GM12801 (cell line): ENCODE measurements around the gene ARL15.

Experiments used
- TF ChIP-seq, protein P1 (sequence below): IDR thresholded peaks from one replicate; pipeline ENCODE4 v1.5.1; 2011; ENCODE audit warnings: control low read depth; ENCODE audit not compliant: insufficient read length; ENCODE audit errors: extremely low read depth

Gene ARL15

GRCh38 chr5:53927668-53928247 is 382.6 kb downstream of the ARL15 start:
- TF ChIP-seq, protein P1, sequence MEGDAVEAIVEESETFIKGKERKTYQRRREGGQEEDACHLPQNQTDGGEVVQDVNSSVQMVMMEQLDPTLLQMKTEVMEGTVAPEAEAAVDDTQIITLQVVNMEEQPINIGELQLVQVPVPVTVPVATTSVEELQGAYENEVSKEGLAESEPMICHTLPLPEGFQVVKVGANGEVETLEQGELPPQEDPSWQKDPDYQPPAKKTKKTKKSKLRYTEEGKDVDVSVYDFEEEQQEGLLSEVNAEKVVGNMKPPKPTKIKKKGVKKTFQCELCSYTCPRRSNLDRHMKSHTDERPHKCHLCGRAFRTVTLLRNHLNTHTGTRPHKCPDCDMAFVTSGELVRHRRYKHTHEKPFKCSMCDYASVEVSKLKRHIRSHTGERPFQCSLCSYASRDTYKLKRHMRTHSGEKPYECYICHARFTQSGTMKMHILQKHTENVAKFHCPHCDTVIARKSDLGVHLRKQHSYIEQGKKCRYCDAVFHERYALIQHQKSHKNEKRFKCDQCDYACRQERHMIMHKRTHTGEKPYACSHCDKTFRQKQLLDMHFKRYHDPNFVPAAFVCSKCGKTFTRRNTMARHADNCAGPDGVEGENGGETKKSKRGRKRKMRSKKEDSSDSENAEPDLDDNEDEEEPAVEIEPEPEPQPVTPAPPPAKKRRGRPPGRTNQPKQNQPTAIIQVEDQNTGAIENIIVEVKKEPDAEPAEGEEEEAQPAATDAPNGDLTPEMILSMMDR: no peak

GRCh38 chr5:53926026-53926425 is 384.3 kb downstream of the ARL15 start:
- TF ChIP-seq, protein P1: no peak

GRCh38 chr5:53924392-53924791 is 386.0 kb downstream of the ARL15 start:
- TF ChIP-seq, protein P1: no peak

DNA sequence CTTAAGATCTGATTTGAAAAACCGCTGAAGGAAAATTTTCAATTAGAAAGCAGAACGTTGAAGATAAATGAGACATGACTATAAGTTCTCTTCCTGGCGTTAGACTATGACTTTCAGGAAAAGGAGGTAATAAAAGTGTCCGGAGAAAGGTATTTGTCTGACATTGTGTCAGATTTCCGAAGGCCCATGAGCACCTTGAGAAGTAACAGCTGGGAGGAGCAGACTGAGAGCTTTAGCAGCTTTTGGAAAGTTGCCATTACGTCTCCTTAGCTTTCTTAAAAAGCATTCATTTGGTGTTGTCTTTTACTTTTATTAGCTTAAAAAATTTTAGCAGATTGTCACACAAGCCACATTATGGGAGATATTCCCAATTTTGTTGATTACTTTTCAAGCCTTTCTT is 386.4 kb downstream of the ARL15 start:
- TF ChIP-seq, protein P1: no peak

- TF ChIP-seq, protein P1: no peak
Measured at GRCh38 chr5:53922508-53923498, 387.6 kb downstream of the ARL15 start.

DNA sequence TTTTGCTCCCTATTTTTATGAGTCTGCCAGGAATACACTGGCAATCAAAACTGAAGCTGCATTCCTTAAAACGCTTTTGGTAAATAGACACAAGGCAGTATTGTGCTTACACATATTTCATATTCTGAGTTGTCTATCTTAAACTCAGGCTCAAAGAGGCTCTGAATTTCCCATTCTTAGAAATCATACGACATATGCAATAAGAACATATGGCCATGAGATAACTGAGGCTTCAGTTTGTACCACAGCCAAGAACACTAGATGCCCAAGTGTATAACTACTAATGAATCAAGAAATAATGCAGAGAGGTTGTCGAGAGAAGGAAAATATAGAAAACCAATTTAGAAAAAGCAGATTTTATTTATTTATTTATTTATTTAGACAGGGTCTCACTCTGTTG is 392.5 kb downstream of the ARL15 start:
- TF ChIP-seq, protein P1: no peak

DNA sequence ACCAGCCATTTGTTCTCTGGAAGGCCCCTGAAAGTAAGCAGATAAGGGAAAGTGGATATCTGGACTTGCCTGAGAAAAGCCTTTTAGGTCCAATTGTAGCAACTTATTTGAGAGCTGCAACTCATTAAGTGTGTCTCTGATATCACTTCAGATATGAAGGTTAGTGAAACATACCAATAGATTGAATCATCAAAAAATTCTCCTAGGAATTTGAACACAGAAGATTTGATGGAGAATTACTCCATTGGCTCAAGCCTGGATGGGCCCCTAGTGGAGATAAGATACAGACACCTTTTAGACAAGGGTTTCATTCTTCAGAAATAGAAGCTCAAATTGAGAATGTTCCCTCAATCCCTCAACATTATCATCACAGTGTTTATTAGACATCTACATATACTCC is 393.3 kb downstream of the ARL15 start:
- TF ChIP-seq, protein P1: no peak
